GM18873 (cell line): ENCODE measurements around the gene LBHD2.

Experiments
- ATAC-seq: cut with Tn5 transposase; IDR thresholded peaks from one replicate; pipeline ENCODE4 v1.9.1; 2021; ENCODE audit warnings: mild to moderate bottlenecking, moderate library complexity, moderate number of reproducible peaks; ENCODE audit not compliant: unreplicated experiment, low FRiP score

The LBHD2 gene

GRCh38 chr14:103089386-103090335 is 5.7 kb downstream of the LBHD2 start:
- no peak for ATAC-seq

- no peak for ATAC-seq
Measured at GRCh38 chr14:103090481-103091020, 6.5 kb downstream of the LBHD2 start.

DNA sequence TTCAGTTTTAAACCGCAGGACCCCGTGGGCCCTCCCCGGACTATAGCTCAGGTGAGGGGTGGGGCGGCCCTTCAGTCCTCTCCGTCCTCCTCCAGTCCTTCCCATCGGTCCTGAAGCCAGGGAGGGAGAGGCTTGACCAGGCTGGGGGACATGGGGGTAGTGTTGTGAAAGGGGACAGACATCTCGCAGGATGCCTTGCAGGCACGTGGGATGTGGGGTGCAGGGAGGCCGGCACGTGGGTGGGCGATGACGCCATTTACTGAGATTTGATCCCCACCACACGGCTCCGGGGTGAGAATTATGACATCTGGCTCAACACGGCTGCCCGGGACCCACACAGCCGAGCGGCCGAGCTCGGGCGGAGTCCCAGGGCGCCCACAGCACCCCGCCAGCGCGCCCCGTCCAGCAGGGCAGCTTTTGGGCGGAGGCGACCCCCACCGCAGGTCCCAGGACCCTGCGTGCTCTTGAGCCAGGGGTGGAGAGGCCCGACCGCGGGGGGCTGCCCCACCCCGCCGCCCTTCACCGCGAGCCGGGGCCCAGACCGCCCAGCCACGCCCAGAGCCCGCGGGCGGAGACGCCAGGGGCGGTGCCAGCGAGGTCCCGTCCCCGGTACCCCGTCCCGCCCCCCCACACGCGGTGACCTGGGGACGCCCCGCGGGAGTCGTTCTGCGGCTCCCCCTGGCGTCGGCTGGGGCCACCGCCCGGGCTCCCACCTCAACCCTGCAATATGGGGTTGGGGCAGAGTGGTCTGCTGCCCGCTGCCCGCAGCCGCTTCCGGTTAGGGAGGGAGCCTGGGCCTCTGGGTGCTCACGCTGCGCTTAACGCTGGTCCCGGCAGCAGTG is 7.3 kb downstream of the LBHD2 start:
- no peak for ATAC-seq

DNA sequence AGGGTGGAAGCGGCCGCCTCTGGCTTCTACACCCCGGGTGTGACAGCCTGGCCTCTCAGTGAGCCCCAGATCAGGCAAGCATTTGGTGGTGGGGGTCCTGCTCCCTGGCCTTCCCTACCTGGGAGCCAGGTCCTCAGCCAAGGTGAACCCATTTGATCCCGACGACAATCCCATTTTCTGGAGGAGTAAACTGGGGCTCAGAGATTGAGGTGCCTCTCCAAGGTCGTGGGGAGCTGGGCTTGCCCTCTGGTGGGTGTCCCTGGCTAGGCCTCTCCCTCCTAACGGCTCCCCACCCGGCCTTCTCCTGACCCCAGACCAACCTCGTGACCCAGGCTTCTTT is 7.8 kb downstream of the LBHD2 start:
- no peak for ATAC-seq

GRCh38 chr14:103093856-103094405 is 9.9 kb downstream of the LBHD2 start:
- ATAC-seq = no peak

- no peak for ATAC-seq
Measured at GRCh38 chr14:103094406-103095209, 10.6 kb downstream of the LBHD2 start, which contains the start of gene EXOC3L4. TSS of gene EXOC3L4 (plus strand) at chr14:103094725. CDS start at chr14:103100220, 5,495 bp downstream.

DNA sequence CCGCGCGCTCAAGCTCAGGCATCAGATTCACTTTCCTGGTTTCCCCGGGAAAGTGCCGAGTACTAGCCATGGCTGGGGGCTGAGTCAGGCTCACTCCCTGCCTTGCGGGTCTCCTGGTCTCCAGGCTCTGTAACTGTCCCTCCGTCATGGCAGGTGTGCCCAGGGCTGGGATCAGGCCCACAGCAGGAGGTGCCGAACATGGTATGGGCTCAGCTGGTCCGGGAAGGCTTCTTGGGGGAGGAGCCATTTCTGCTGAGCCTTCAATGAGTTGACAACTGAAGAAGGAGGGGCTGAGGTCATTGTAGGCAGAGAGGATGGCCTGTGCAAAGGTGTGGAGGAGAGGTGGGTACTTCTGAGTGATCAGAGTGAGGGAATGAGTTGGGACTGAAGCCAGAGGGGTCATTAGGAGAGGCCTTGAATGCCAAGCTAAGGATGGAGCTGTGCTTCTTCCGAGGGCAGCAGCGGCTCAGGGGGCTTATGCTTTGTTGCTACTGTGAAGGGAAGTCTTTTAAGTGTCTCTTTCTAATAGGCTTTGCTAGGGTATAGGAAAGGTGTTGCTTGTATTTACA is 11.3 kb downstream of the LBHD2 start:
- ATAC-seq = no peak

DNA sequence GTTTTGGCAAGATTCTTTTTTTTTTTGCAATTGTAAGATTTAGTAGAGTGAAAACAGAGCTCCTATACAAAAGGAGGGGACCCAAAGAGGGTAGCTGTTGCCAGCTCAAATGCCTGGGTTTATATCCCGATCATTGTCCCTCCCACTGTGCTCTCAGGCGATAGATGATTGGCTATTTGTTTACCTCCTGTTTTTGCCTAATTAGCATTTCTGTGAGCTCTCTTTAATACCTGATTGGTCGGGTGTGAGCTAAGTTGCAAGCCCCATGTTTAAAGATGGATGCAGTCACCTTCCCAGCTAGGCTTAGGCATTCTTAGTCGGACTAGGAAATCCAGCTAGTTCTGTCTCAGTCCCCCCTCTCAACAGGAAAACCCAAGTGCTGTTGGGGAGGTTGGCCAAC is 12.4 kb downstream of the LBHD2 start:
- ATAC-seq = no peak

DNA sequence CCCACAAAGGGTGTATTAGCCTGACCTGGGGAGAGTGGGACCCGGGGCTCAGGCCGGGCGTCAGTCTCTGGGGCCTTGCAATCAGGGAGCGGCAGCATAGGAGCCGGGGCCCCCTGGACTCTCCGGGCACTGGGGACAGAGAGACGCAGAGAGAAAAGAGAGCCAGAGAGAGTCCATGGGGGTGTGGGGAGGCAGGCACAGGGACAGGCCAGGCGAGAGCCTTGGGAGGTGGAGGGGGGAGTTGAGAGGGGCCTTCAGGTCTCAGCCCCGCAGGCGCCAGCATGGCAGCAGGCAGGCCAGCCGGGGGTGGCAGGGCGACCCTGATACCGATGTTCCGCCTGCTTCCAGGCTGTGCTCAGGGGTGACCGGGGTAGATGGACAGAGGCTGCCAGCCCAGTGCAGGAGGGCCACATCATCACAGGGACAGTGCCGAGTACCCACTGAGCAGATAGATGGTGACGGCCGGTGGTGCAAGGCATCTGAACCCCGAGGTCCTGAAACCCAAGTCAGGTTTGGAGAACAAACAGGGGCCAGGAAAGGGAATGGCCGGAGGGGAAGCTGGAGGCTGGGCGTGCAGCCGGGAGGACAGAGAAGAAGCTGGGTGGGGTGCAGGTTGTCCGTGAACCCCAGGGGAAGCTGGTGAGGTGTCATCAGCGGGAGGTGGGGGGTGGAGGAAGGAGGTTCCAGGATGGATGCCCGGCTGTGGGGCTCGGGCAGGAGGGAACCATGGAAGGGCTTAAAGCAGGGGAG is 13.4 kb downstream of the LBHD2 start:
- ATAC-seq = no peak

DNA sequence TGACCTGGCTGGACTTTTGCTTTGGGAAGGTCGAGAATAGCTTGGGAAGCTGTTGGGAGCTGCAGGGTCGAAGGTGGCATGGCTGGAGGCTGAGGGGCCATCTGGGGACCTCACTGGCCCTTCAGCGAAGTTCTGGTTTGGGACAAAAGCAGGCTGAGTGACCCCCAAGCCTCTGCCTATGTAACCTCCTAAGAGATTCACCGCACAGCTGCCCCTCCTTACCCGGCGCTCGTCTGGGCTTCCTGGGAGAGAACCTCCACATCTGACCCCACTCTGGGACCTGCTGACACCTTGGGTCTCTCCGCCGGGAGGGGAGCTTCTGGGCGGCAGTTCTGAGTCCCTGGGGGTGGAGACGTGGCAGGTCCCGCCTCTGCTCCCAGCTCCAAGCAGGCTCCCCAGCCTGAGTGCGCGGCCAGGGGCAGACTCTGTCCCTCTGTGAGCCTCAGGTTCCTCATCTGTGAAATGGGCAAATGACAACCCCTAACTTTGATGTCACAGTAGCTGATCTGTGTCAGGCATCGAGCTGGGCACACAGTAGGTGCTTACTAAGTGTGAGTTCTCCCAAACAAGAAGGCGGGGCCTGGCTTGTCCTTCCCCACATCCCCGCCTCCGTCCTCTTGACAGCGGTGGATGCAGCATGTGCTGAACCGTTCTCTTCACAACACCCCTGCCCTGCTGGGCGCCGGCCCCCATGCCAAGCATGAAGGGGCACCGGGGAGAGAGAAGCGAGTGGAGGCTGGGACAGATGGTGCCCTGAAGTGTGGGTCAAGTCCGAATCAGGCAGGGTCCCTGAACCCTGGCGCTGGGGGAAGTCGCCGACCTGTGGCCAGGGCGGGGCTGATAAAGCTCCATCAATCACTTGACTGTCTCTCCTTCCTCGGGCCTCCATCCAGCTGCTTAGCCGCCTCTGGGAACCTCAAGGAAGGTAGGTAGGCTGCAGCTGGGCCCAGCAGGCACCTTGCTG is 14.3 kb downstream of the LBHD2 start:
- no peak for ATAC-seq

GRCh38 chr14:103099081-103099732 is 15.2 kb downstream of the LBHD2 start:
- ATAC-seq = no peak

- ATAC-seq = no peak
Measured at GRCh38 chr14:103099733-103100280, 15.8 kb downstream of the LBHD2 start.

DNA sequence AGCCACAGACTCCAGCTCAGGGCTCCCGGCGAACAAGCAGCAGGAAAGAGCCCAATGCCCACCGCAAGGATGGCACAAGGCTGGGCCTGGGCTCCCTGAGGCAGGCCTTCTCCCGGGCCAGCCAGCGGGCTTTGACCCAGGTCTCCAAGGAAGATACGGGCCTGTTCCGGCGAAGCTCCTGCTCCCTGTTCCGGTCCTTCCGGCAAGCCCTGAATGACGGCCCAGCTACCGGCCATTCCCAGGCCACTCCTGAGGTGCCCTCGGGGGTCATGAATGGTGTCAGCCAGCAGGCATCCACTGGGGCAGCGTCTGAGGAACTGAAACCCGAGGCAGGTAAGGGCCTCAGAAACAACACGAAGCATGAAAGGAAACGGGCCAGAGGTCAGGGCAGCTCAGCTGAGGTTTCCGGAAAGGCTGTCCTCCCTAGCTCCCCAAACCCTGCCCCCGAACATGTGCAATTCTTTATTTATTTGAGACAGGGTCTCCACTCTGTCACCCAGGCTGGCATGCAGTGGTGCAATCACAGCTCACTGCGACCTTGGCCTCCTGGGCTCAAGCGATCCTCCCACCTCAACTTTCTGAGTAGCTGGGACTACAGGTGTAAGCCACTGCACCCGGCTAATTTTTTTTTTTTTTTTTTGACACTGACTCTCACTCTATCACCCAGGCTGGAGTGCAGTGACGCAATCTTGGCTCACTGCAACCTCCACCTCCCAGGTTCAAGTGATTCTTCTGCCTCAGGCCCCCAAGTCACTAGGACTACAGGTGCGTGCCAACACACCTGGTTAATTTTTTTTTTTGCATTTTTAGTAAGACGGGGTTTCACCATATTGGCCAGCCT is 16.5 kb downstream of the LBHD2 start:
- no peak for ATAC-seq

DNA sequence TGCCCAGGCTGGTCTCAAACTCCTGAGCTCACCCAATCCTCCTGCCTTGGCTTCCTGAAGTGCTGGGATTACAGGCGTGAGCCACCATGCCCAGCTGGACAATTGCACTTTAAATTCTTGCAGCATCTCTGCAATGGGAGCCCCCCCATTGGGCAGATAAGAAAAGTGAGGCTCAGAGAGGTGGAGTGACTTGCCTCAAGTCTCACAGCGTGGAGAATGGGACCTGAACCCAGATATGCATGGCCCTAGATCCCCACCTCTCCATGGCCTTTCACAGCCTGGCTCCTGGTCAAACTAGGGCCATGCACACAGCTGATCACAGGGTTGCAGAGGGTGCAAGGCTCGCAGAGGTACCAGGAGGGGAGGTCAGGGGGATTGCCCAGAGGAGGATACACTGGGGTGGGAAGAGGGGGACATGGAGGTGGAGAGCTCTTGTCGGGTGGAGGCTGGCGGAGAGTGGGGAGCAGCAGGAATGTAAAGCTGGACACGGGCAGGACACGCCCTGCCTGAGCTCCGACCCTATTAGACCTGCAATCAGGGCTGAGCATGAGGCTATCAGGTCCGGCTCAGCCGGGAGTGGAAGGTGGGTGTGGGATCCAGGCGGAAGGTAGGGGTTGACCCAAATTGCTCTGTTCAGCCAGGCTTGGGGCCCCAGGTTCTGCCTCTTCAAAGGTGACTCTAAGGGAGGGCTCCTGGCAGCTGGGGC is 17.4 kb downstream of the LBHD2 start:
- no peak for ATAC-seq

DNA sequence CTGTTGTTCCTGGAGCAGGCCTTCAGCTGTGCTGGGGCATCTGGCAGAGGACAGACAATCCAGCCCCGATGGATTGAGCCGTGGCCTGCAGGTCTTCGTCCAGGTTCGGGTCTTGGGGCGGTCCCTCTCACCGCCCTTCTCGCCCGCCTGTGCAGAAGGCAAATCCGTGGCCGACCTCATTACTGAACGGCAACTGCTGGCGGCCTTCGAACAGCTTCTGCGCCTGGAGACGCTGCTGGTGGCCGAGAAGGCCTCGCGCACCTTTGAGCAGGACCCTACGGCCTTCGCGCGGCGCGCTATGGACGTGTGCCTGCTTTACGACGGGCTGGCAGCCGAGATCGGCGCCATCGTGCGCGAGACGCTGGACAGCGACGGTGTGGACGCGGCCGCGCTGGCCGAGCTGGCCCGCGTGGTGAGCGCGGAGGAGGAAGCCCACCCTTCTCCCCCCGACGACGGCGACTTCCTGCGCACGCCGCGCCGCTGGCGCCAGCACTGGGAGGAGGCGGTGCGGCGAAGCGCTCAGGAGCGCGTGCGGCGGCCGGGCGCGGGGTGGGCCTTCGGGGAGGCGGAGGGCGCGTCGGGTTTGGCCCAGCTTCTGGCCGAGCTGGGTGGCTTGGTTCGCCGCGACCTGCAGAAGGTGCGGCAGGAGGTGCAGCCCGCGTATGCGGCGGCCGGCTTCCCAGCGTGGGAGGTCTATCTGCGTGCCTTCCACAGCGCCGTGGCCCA is 18.1 kb downstream of the LBHD2 start:
- ATAC-seq = no peak
